ENCODE results near the gene ACTN1.

Gene ACTN1

DNA sequence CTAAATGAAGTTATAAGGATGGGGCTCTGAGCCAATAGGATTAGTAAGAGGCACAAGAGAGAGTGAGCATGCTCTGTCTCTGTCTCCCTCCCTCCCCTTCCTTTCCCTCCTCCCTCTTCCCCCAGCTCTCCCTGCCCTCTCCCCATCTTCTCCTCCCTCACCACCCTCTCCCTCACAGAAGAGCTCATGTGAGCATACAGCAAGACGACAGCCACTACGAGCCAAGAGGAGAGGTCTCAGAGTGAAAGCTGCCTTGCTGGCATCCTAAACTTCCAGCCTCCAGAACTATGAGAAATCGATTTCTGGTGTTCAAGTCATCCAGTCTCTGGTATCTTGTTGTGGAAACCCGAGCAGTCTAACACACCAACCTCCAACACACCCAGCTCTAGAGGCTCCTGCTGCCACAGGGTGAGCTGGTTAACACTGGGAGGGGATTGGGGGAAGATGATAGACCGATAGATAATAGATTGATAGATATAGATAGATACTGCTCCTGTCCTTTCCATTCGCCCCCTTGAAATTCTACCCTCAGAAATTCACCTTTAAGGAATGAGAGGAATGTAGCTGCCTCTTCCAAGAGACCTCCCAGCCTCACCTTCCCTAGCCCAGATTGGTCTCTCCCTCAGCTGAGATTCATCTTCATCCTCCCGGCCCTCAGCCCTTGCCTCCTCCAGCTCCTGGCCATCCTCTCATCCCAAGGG is 25.8 kb upstream of the ACTN1 start:
- H3K4me3 Mint-ChIP-seq = no peak overlapping the region
- H3K27me3 Mint-ChIP-seq (ENCODE audit: low read depth) = no peaks in the 10 kb centered on the region
- H3K36me3 Mint-ChIP-seq (ENCODE audit: low read depth) = no peaks in the 10 kb centered on the region
- no peaks in the 10 kb centered on the region for H3K9me3 Mint-ChIP-seq
- H3K4me1 Mint-ChIP-seq (ENCODE audit: low read depth) = peaks cover 3% of the 10 kb centered on the region
- no peak overlapping the region for H3K27ac Mint-ChIP-seq
- DNase-seq (ENCODE audit: low spot score) = no peak

DNA sequence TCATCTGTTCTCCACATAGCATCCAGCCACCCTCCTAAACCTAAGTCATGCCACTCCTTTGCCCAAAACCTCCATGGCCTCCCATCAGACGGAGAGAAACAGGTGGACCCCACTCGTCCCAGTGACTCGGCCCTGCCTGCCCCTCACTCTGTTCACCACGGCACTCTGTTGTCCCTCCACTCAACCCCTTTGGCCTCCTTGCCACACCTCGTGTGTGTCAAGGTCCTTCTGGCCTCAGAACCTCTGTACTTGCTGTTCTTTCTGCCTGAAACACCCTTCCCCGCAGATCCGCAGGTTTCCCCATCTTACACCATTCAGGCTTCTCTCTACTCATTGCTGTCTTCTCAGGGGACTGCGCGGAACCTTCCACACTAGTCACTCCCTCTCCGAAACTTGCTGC is 24.5 kb upstream of the ACTN1 start:
- Mint-ChIP-seq H3K27me3 (ENCODE audit: low read depth) (peaks cover 3% of the 10 kb centered on the region), H3K4me3 (no peak overlapping the region), H3K27ac (no peak overlapping the region), H3K4me1 (ENCODE audit: low read depth) (peaks cover 3% of the 10 kb centered on the region), H3K9me3 (no peaks in the 10 kb centered on the region), H3K36me3 (ENCODE audit: low read depth) (no peaks in the 10 kb centered on the region)
- no peak for DNase-seq (ENCODE audit: low spot score)

DNA sequence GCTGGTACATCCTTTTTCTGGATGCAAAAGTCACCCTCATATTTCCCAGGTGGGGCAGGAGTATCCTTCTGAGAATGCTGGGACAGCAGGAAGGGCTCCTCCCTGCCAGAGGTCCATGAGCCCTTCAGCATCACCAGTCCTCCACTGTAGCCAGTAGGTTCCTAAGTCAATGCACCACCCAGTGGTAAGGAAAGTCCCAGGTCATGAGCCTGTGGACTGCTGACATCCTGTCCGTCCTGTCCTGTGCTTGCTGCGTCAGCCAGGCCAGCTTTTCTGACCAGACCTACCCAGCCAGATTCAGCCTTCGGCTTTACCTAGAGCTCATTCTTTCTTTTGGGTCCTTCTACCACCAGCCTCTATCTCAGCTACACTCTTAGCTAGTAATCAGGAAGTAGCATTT is 23.0 kb upstream of the ACTN1 start:
- no peaks in the 10 kb centered on the region for H3K9me3 Mint-ChIP-seq
- no peak for DNase-seq (ENCODE audit: low spot score)
- H3K27me3 Mint-ChIP-seq (ENCODE audit: low read depth) = peaks cover 3% of the 10 kb centered on the region
- no peaks in the 10 kb centered on the region for H3K36me3 Mint-ChIP-seq (ENCODE audit: low read depth)
- H3K27ac Mint-ChIP-seq = no peak overlapping the region
- no peak overlapping the region for H3K4me3 Mint-ChIP-seq
- H3K4me1 Mint-ChIP-seq (ENCODE audit: low read depth) = peaks cover 3% of the 10 kb centered on the region

DNA sequence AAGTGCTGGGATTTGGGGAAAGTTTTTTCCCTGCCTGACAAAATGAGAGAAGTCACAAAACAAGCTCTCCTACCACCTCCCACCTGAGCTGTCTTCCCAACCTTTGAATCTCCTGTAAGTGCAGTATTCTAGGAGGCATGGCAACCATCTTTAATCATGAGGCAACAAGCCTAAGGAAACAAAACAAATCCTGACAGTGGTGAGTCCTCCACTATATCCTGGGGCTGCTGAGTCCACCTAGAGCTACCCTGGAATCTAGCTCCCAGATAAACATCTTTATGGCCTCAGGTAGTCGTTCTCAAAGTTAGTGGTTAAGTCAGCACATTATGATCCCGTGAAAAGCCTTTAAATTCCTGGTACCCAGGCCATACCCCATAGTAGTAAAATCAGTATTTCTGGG is 22.3 kb upstream of the ACTN1 start:
- Mint-ChIP-seq H3K27me3 (ENCODE audit: low read depth) (peaks cover 3% of the 10 kb centered on the region), H3K4me3 (no peak overlapping the region), H3K4me1 (ENCODE audit: low read depth) (peaks cover 3% of the 10 kb centered on the region), H3K36me3 (ENCODE audit: low read depth) (no peaks in the 10 kb centered on the region), H3K27ac (no peak overlapping the region), H3K9me3 (no peaks in the 10 kb centered on the region)
- no peak for DNase-seq (ENCODE audit: low spot score)

DNA sequence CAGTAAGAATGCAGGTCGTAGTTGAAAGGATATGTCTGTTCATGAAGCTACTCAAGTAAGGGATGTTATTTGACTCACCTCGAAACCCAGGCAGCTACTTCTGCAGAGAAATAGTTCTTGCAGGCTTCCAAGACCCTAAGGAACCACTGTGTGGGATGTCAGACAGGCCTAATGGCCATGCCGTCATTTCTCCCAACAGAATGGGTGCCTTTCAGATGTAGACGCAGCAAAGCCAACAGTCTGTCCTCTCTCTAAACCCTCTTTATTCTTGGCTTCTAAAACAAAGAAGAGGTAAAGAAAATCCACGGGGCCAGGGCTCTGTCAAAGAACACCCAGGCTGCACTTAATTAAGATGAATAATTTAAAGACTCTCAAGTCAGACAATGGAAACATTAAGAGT is 19.0 kb upstream of the ACTN1 start:
- Mint-ChIP-seq H3K27me3 (ENCODE audit: low read depth) (peaks cover 3% of the 10 kb centered on the region), H3K9me3 (peaks cover 9% of the 10 kb centered on the region), H3K4me3 (no peak overlapping the region), H3K27ac (no peak overlapping the region), H3K36me3 (ENCODE audit: low read depth) (peaks cover 2% of the 10 kb centered on the region), H3K4me1 (ENCODE audit: low read depth) (peaks cover 15% of the 10 kb centered on the region)
- no peak for DNase-seq (ENCODE audit: low spot score)

DNA sequence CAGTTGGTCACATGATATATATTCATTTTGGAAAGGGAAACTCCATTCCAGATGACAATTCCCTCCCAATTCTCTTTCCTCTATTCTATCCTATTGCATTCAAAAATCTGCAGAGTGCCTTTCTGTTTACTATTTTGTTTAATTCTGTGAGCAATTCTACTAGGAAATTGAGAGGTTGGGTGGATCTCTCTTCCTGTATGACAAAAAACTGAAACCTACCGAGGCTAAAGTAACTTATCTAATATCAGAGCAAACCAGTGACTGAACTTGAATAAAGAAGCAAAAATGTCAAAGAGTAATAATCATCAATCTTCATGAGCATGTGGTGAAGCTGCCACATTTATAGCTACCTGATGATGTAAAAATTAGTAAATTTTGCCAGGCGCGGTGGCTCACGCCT is 16.6 kb upstream of the ACTN1 start:
- peaks cover 3% of the 10 kb centered on the region for H3K27me3 Mint-ChIP-seq (ENCODE audit: low read depth)
- H3K27ac Mint-ChIP-seq = peak overlapping the region; percentile 87
- peaks cover 2% of the 10 kb centered on the region for H3K36me3 Mint-ChIP-seq (ENCODE audit: low read depth)
- no peak for DNase-seq (ENCODE audit: low spot score)
- H3K4me1 Mint-ChIP-seq (ENCODE audit: low read depth) = peaks cover 15% of the 10 kb centered on the region
- peak overlapping the region; percentile 61 for H3K4me3 Mint-ChIP-seq
- peaks cover 9% of the 10 kb centered on the region for H3K9me3 Mint-ChIP-seq

DNA sequence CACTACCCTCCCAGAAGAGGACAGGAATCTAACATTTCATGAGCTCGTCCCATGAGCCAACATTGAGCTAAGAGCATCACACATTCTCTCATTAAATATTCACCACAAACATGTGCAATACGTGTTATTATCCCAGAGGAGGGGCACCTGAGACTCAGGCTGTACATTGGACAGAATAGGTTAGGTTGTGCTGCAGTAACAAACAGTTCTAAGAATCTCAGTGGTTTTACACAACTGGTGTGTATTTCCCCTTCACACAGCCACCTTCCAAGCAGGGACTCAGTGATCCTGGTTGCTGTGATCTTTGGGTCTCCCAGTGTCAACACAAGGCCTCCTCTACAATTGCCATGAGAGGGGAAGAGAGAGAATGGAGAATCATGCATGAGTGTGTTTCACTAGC is 15.0 kb upstream of the ACTN1 start:
- H3K27me3 Mint-ChIP-seq (ENCODE audit: low read depth) = no peaks in the 10 kb centered on the region
- peaks cover 2% of the 10 kb centered on the region for H3K36me3 Mint-ChIP-seq (ENCODE audit: low read depth)
- H3K9me3 Mint-ChIP-seq = peaks cover 9% of the 10 kb centered on the region
- no peak for DNase-seq (ENCODE audit: low spot score)
- H3K4me1 Mint-ChIP-seq (ENCODE audit: low read depth) = peaks cover 15% of the 10 kb centered on the region
- no peak overlapping the region for H3K4me3 Mint-ChIP-seq
- H3K27ac Mint-ChIP-seq = no peak overlapping the region

DNA sequence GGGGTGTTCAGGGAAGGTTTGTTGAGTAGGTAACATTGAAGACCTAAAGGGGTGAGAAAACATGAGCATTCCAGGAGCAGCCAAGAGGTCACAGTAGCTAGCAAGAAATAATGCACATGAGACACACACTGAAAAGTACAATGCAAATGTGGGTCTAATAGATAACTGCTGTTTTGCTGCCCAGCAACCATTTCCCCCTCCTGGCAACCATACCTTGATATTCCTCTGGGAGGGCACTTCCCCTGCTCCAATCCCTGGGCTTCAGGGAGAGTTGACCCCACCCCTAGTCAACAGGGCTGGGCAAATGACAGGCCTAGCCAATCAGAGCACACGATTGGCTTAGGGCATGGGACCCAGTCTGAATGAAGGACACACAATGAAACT is 8.5 kb upstream of the ACTN1 start:
- H3K36me3 Mint-ChIP-seq (ENCODE audit: low read depth) = no peaks in the 10 kb centered on the region
- no peak for DNase-seq (ENCODE audit: low spot score)
- peaks cover 10% of the 10 kb centered on the region for H3K27me3 Mint-ChIP-seq (ENCODE audit: low read depth)
- H3K4me3 Mint-ChIP-seq = no peak overlapping the region
- H3K9me3 Mint-ChIP-seq = no peaks in the 10 kb centered on the region
- peaks cover 9% of the 10 kb centered on the region for H3K4me1 Mint-ChIP-seq (ENCODE audit: low read depth)
- H3K27ac Mint-ChIP-seq = no peak overlapping the region

DNA sequence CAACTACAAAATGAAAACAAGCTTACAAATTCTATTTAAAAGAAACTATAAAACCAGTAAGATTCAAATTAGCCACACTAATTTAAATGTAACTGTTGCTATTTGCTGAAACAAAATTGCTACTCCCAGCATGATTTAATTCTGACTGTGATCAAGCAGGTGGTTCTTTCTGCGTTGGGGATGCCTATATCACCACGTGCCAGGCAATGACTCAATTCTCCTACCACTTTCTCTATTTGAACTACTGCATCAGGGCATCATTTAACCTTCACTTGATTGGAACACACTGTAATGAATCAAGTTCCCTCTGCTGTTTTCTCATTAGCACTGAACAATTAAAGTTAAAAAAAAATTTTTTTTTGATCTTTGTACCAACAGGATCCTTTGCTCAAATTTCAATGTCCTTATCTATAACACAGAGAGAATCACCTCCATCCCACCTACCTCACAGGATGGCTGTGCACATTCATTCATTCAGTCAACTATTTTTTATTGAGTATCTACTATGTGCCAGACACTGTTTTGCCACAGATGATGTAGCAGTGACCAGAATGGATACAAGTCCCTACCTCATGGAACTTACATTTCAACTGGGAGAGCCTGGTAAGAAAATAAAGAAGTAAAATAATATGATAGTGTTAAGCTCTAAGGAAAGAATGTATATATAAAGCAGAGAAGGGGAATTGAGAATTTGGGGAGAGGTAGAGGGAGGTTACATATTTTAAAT is 8.0 kb upstream of the ACTN1 start:
- DNase-seq (ENCODE audit: low spot score) = peak; percentile 29
- no peaks in the 10 kb centered on the region for H3K9me3 Mint-ChIP-seq
- H3K36me3 Mint-ChIP-seq (ENCODE audit: low read depth) = no peaks in the 10 kb centered on the region
- H3K4me3 Mint-ChIP-seq = no peak overlapping the region
- H3K4me1 Mint-ChIP-seq (ENCODE audit: low read depth) = peaks cover 9% of the 10 kb centered on the region
- H3K27me3 Mint-ChIP-seq (ENCODE audit: low read depth) = peaks cover 12% of the 10 kb centered on the region
- H3K27ac Mint-ChIP-seq = no peak overlapping the region

DNA sequence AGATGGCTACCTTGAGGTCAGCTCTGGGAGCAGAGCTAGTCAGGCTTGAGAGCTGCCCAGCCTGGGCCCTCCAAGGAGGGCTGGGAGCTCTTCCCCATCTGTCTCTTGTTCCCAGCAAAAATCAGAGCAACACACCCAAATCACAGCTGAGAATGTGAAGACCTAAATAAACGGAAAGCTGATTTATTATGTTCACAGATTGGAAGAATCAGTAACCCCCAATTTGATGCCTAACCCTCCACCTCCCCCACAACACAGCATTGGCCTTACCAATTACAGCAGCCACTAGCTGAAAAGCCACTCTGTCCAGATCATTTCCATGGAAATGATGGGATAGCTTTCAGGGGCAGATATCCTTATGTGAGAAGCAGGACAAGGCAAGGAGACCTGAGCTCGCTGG is 7.1 kb upstream of the ACTN1 start:
- Mint-ChIP-seq H3K27me3 (ENCODE audit: low read depth) (peaks cover 18% of the 10 kb centered on the region), H3K27ac (no peak overlapping the region), H3K36me3 (ENCODE audit: low read depth) (no peaks in the 10 kb centered on the region), H3K4me3 (no peak overlapping the region), H3K9me3 (no peaks in the 10 kb centered on the region), H3K4me1 (ENCODE audit: low read depth) (peaks cover 9% of the 10 kb centered on the region)
- DNase-seq (ENCODE audit: low spot score) = no peak

DNA sequence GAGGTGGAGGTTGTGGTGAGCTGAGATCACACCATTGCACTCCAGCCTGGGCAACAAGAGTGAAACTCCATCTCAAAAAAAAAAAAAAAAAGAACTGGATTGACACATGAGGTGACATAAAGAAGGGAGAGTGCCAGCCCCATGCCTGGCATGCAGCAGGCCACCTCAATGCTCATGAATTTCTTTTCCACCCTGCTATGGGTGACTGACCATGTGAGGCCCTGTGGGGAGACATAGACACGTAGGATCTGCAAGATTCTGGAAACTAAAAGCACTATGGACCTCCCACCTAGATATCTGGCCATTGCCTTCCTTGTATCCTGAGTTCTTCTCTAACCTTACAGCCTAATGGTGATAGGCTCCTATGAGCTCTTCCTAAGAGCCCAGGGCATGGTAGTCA is 5.6 kb upstream of the ACTN1 start:
- DNase-seq (ENCODE audit: low spot score) = no peak
- H3K4me3 Mint-ChIP-seq = no peak overlapping the region
- no peaks in the 10 kb centered on the region for H3K36me3 Mint-ChIP-seq (ENCODE audit: low read depth)
- no peaks in the 10 kb centered on the region for H3K9me3 Mint-ChIP-seq
- no peak overlapping the region for H3K27ac Mint-ChIP-seq
- peaks cover 29% of the 10 kb centered on the region for H3K27me3 Mint-ChIP-seq (ENCODE audit: low read depth)
- H3K4me1 Mint-ChIP-seq (ENCODE audit: low read depth) = peaks cover 12% of the 10 kb centered on the region

DNA sequence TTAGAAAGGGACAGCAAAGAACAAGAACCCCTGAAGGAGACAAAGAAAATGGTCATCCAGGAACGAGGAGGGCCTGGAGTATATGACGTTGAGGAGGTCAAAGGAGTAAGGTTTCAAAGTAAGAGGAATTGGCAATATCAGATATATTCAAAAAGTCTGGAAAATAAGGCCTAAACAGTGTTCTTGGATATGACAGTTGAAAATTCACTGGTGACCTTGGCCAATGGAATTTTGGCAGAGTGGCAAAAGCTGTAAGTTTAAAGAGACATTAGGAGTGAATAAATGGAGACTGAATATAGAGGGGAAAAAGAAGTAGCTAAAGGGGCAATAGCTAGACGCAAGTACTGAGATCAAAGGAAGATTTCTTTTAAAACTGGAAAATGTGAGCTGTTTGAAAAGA is 4.1 kb upstream of the ACTN1 start:
- Mint-ChIP-seq H3K9me3 (no peaks in the 10 kb centered on the region), H3K4me3 (no peak overlapping the region), H3K36me3 (ENCODE audit: low read depth) (peaks cover 1% of the 10 kb centered on the region), H3K4me1 (ENCODE audit: low read depth) (peaks cover 11% of the 10 kb centered on the region), H3K27ac (no peak overlapping the region), H3K27me3 (ENCODE audit: low read depth) (peaks cover 29% of the 10 kb centered on the region)
- no peak for DNase-seq (ENCODE audit: low spot score)

DNA sequence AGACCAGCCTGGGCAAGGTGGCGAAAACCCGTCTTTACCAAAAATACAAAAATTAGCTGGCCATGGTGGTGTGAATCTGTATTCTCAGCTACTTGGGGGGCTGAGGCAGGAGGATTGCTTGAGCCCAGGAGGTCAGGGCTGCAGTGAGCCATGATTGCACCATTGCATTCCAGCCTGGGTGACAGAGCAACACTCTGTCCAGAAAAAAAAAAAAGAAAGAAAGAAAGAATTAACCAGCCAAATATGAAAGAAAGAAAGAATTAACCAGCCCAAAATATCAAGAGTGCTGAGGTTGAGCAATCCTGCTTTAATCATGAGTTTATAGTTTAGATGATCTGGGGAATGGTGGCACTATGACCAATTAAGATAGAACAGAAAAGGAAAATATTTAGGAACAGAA is 3.5 kb upstream of the ACTN1 start:
- peaks cover 1% of the 10 kb centered on the region for H3K36me3 Mint-ChIP-seq (ENCODE audit: low read depth)
- no peaks in the 10 kb centered on the region for H3K9me3 Mint-ChIP-seq
- DNase-seq (ENCODE audit: low spot score) = no peak
- peaks cover 29% of the 10 kb centered on the region for H3K27me3 Mint-ChIP-seq (ENCODE audit: low read depth)
- H3K27ac Mint-ChIP-seq = no peak overlapping the region
- no peak overlapping the region for H3K4me3 Mint-ChIP-seq
- H3K4me1 Mint-ChIP-seq (ENCODE audit: low read depth) = peaks cover 10% of the 10 kb centered on the region

DNA sequence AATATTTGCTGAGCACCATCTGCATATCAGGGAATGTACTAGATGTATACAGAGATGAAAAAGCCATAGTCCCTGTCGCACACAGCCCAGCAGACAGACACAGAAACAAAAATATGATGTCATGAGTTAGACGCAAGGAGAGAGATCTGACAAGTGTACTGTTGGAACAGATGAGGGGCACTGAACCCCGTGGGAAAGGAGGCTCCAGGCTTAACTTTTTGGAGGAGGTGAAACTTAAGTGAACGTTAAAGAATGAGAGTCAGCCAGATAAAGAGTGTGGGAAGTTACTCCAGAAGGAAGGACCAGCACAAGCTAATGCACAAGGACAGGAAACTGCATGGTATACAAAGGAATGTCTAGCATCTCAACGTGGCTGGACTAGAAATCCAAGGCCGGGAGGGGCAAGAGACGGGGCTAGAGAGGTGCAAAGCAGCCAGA is 2.5 kb upstream of the ACTN1 start:
- H3K27me3 Mint-ChIP-seq (ENCODE audit: low read depth) = peaks cover 29% of the 10 kb centered on the region
- no peak overlapping the region for H3K27ac Mint-ChIP-seq
- H3K4me1 Mint-ChIP-seq (ENCODE audit: low read depth) = peaks cover 13% of the 10 kb centered on the region
- no peak overlapping the region for H3K4me3 Mint-ChIP-seq
- no peaks in the 10 kb centered on the region for H3K9me3 Mint-ChIP-seq
- no peak for DNase-seq (ENCODE audit: low spot score)
- peaks cover 8% of the 10 kb centered on the region for H3K36me3 Mint-ChIP-seq (ENCODE audit: low read depth)

DNA sequence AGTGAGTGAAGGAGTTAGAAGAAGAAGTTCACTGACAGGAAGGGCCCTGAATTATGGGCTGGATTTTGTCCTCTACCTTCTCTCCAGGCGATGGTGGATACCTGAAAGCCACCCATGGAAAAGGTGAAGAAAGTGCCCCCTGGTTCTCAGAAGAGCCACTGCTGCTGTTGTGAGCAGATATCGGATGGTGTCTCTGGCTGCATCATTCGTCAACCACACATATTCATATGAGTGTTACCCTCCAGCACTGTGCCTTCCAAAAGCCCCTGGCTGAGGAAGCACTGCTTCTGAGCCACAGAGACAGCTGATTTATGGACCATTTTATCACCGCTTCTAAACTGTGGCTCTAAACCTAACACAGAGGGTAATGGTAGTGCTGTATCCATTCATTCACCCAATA is 2.0 kb upstream of the ACTN1 start:
- Mint-ChIP-seq H3K27me3 (ENCODE audit: low read depth) (peaks cover 28% of the 10 kb centered on the region), H3K27ac (no peak overlapping the region), H3K9me3 (no peaks in the 10 kb centered on the region), H3K4me1 (ENCODE audit: low read depth) (peaks cover 18% of the 10 kb centered on the region), H3K36me3 (ENCODE audit: low read depth) (peaks cover 12% of the 10 kb centered on the region), H3K4me3 (no peak overlapping the region)
- DNase-seq (ENCODE audit: low spot score) = no peak

Measured in T-helper 2 cell treated with Interferon-gamma antibody and Interleukin-4, amounts not matched to agents 5 μg/mL and 100 μg/mL, for 36 hours (primary cell).